B cell (primary cell): ENCODE measurements around the gene MTHFD1L. TPM values are rescaled to one million over a fixed set of nuclear protein-coding genes. Genes with fewer than 3 reads are reported as not detected.

ENCODE experiments used
- ATAC-seq: fragments of 200-7000 bp; cut with Tn5 transposase; one replicate; pipeline ENCODE4 v1.10.0; 2021; ENCODE audit warnings: low read depth, mild to moderate bottlenecking, moderate number of reproducible peaks, moderate library complexity
- CTCF ChIA-PET: fragments of 350-600 bp; sonication (Branson Sonifier 250); formaldehyde crosslinking; loops from one replicate; lab custom pipeline; 2021; ENCODE audit warnings: antibody characterized with exemption, inconsistent platforms; lab: Charles Lee
- POLR2A ChIA-PET: fragments of 350-600 bp; sonication (Branson Sonifier 250); formaldehyde crosslinking; loops from one replicate; lab custom pipeline; 2021; ENCODE audit warnings: antibody characterized with exemption; lab: Charles Lee
- DNase-seq: peaks from one replicate; pipeline ENCODE4 v3.0.0; 2013
- H2AFZ ChIP-seq: 2 replicates; pipeline ENCODE4 v1.6.1; 2012; ENCODE audit warnings: mild to moderate bottlenecking, low read depth, low read length; ENCODE audit not compliant: insufficient read depth, poor library complexity, severe bottlenecking
- H3K27ac ChIP-seq, 2 donors: 1 replicate in 1 of 2; 2 replicates in 1 of 2; pipeline ENCODE4 v1.5.1; 2012 to 2013; ENCODE audit warnings: low read length in 2 of 2, mild to moderate bottlenecking in 2 of 2, moderate library complexity in 1 of 2
- H3K27me3 ChIP-seq, 4 experiments: fragments of 200-600 bp in 1 of 4; sonication (generic) in 1 of 4; replicated peaks in 1 of 4; 1 replicate in 2 of 4; 2 replicates in 2 of 4; pipeline versions ENCODE4 v1.6.1 to v1.7.0; 2013 to 2016; ENCODE audit warnings: low read length in 3 of 4, mild to moderate bottlenecking in 2 of 4, mixed read lengths in 1 of 4, moderate library complexity in 1 of 4; ENCODE audit not compliant: insufficient read depth in 4 of 4, control insufficient read depth in 3 of 4; ENCODE audit errors: control extremely low read depth in 1 of 4
- H3K36me3 ChIP-seq, 2 experiments: replicated peaks in 1 of 2; 1 replicate in 1 of 2; 2 replicates in 1 of 2; pipeline versions ENCODE4 v1.6.1 to v1.7.1; 2013; ENCODE audit warnings: low read length in 1 of 2; ENCODE audit not compliant: insufficient read depth in 2 of 2, control insufficient read depth in 1 of 2; ENCODE audit errors: control extremely low read depth in 1 of 2, extremely low read depth in 1 of 2
- H3K4me1 ChIP-seq, 2 donors: fragments of 200-600 bp in 1 of 2; sonication (generic) in 1 of 2; 1 replicate in 1 of 2; 2 replicates in 1 of 2; pipeline versions ENCODE4 v1.5.1 to v1.6.1; 2013 to 2017; ENCODE audit warnings: low read length in 2 of 2; ENCODE audit not compliant: control insufficient read depth in 2 of 2, insufficient read depth in 2 of 2
- H3K4me2 ChIP-seq: replicated peaks from 2 replicates; pipeline ENCODE3; 2012; ENCODE audit warnings: mild to moderate bottlenecking, low read depth, low read length; ENCODE audit not compliant: poor library complexity, severe bottlenecking
- H3K4me3 ChIP-seq, 5 experiments: fragments of 200-600 bp in 1 of 5; sonication (generic) in 1 of 5; 1 replicate in 3 of 5; 2 replicates in 2 of 5; pipeline versions ENCODE4 v1.5.1 to v1.7.0; 2011 to 2016; ENCODE audit warnings: low read length in 4 of 5, mild to moderate bottlenecking in 4 of 5, low read depth in 2 of 5, control low read depth in 1 of 5, moderate library complexity in 1 of 5; ENCODE audit not compliant: insufficient read depth in 1 of 5; ENCODE audit errors: control extremely low read depth in 1 of 5, extremely low read depth in 1 of 5
- H3K79me2 ChIP-seq: fragments of 200-600 bp; sonication (generic); one replicate; pipeline ENCODE4 v1.6.0; 2016; ENCODE audit warnings: low read length; ENCODE audit not compliant: control insufficient read depth, insufficient read depth
- H3K9ac ChIP-seq: fragments of 200-600 bp; sonication (generic); 2 replicates; pipeline ENCODE4 v1.6.1; 2017; ENCODE audit warnings: mild to moderate bottlenecking, low read length, moderate library complexity
- H3K9me3 ChIP-seq, 3 donors: one replicate each; pipeline versions ENCODE4 v1.6.1 to v1.7.1; 2013; ENCODE audit warnings: low read length in 2 of 3; ENCODE audit not compliant: control insufficient read depth in 2 of 3, insufficient read depth in 1 of 3; ENCODE audit errors: control extremely low read depth in 1 of 3
- H4K20me1 ChIP-seq: 2 replicates; pipeline ENCODE4 v1.6.0; 2012; ENCODE audit warnings: mild to moderate bottlenecking, low read length; ENCODE audit not compliant: insufficient read depth, control insufficient read depth, poor library complexity, severe bottlenecking
- H3K27ac Mint-ChIP-seq: one replicate; pipeline ENCODE4 v1.8.0; 2021; ENCODE audit warnings: mixed read lengths
- H3K27me3 Mint-ChIP-seq: one replicate; pipeline ENCODE4 v1.8.0; 2021; ENCODE audit warnings: mixed read lengths
- H3K4me1 Mint-ChIP-seq: one replicate; pipeline ENCODE4 v1.8.0; 2021; ENCODE audit warnings: mixed read lengths
- H3K4me3 Mint-ChIP-seq: one replicate; pipeline ENCODE4 v1.8.0; 2021; ENCODE audit warnings: mixed read lengths
- H3K9me3 Mint-ChIP-seq: one replicate; pipeline ENCODE4 v1.8.0; 2022; ENCODE audit warnings: mixed read lengths; ENCODE audit not compliant: insufficient read depth
- EZH2 ChIP-seq: IDR thresholded peaks from 2 replicates; pipeline ENCODE4 v1.6.1; 2012; ENCODE audit warnings: borderline replicate concordance, low read depth, mild to moderate bottlenecking, moderate library complexity, low read length; ENCODE audit not compliant: insufficient read depth, poor library complexity, severe bottlenecking
- WGBS: methylation state at CpG from one replicate; pipeline ENCODE4 v1.1.5; 2013; ENCODE audit warnings: missing lambda C conversion rate; ENCODE audit not compliant: insufficient coverage; 5-methylcytosine and 5-hydroxymethylcytosine counted together
- intact Hi-C: fragments of 100-400 bp; cut with micrococcal nuclease; formaldehyde crosslinking; loops from one replicate; pipeline ENCODE4 v1.10.0; 2022
- polyA plus RNA-seq: library from polyadenylated mRNA; depleted of rRNA; stranded (reverse); fragments of >200 nt; gene quantifications from 2 replicates; pipeline ENCODE4 v1.2.3, GENCODE V29; 2012
- total RNA-seq, 2 donors: library from RNA; stranded (reverse); fragments of 120-200 nt in 1 of 2; gene quantifications; 1 replicate in 1 of 2; 2 replicates in 1 of 2; pipeline versions ENCODE4 v1.2.3 to v1.2.4, GENCODE V29; 2013 to 2022
- TF ChIP-seq, protein P1 (sequence below): fragments of 200-600 bp; IDR thresholded peaks from one replicate; pipeline ENCODE4 v1.8.0; 2022; ENCODE audit warnings: antibody characterized with exemption, mild to moderate bottlenecking

Gene MTHFD1L
- total and polyA plus RNA-seq, 2 donors (not counting 1 experiment from before 2014, with no cell fraction given), result 2.9 to 16.1 TPM

DNA sequence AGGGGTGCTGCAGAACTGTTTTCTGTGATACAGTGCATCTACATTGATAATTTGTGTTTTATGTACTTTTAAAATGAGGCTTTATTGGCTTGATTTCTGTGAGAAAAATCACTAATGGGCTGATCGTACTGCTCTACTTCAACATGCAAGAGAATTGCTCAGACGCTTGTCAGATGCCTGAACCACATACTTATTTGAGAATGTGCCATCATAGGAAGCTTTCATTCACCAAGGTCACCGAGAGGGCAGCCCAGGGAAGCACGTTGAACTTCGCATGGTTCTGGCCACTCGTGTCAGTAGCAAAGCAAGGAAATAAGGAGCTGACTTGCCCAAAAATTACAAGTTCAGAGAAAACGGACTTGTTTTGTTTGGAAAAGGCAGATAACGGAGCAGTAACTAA lies 205.8 kb downstream of the MTHFD1L start:
- H3K79me2 ChIP-seq, result no peaks in the 10 kb centered on the region
- H2AFZ ChIP-seq, result no peak overlapping the region
- no peak overlapping the region for H3K27ac ChIP-seq
- H3K4me2 ChIP-seq, result no peak overlapping the region
- H4K20me1 ChIP-seq, result no peaks in the 10 kb centered on the region
- CTCF ChIA-PET, result no interaction called here
- H3K4me1 Mint-ChIP-seq, result peaks cover 10% of the 10 kb centered on the region
- peaks cover 6% of the 10 kb centered on the region for H3K9me3 Mint-ChIP-seq
- intact Hi-C loops, result no loop called here
- no peaks in the 10 kb centered on the region for H3K27me3 Mint-ChIP-seq
- DNase-seq (no peak), ATAC-seq (no peak)
- H3K4me1 ChIP-seq, result peaks cover 0 to 4% of the 10 kb centered on the region in 2 donors
- no peak overlapping the region for H3K4me3 Mint-ChIP-seq
- TF ChIP-seq EZH2, result no peak
- TF ChIP-seq, protein P1, sequence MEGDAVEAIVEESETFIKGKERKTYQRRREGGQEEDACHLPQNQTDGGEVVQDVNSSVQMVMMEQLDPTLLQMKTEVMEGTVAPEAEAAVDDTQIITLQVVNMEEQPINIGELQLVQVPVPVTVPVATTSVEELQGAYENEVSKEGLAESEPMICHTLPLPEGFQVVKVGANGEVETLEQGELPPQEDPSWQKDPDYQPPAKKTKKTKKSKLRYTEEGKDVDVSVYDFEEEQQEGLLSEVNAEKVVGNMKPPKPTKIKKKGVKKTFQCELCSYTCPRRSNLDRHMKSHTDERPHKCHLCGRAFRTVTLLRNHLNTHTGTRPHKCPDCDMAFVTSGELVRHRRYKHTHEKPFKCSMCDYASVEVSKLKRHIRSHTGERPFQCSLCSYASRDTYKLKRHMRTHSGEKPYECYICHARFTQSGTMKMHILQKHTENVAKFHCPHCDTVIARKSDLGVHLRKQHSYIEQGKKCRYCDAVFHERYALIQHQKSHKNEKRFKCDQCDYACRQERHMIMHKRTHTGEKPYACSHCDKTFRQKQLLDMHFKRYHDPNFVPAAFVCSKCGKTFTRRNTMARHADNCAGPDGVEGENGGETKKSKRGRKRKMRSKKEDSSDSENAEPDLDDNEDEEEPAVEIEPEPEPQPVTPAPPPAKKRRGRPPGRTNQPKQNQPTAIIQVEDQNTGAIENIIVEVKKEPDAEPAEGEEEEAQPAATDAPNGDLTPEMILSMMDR, result no peak
- no peak overlapping the region for H3K4me3 ChIP-seq
- peaks cover 0 to 7% (median 0%) of the 10 kb centered on the region in 3 donors for H3K9me3 ChIP-seq
- no peaks in the 10 kb centered on the region for H3K36me3 ChIP-seq
- POLR2A ChIA-PET, result no interaction called here
- no peak overlapping the region for H3K27ac Mint-ChIP-seq
- no peak overlapping the region for H3K9ac ChIP-seq
- 90% methylated on average over 6 of the region's 8 CpGs for WGBS
- H3K27me3 ChIP-seq, result no peaks in the 10 kb centered on the region

DNA sequence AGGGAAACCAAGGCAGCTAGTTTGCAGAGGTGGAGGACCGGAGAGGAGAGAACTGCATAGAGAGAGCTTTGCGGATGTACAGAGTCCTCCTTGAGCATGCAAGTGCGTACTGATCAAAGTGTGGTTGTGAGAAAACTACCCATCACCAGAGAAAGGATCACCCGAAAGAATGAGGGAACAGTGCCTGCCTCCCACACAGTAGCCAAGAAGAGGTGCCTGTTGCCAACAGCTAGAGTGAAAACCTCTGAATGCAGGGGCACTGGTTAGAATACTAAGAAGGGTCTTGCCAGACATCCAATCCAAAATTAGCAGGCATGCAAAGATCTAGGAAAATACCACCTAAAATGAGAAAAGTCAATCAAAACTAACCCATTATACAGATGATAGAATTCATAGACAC lies 207.6 kb downstream of the MTHFD1L start:
- Histone ChIP-seq H2AFZ (no peak overlapping the region), H3K79me2 (no peaks in the 10 kb centered on the region), H3K4me1 (peaks cover 0 to 4% of the 10 kb centered on the region in 2 donors), H3K36me3 (no peaks in the 10 kb centered on the region), H3K9ac (no peak overlapping the region), H3K27ac (no peak overlapping the region), H3K4me2 (no peak overlapping the region), H4K20me1 (no peaks in the 10 kb centered on the region), H3K4me3 (no peak overlapping the region), H3K9me3 (peaks cover 2 to 9% (median 7%) of the 10 kb centered on the region in 3 donors), H3K27me3 (no peaks in the 10 kb centered on the region)
- ATAC-seq (no peak), DNase-seq (no peak)
- H3K4me1 Mint-ChIP-seq, result peaks cover 10% of the 10 kb centered on the region
- POLR2A ChIA-PET, result no interaction called here
- intact Hi-C loops, result no loop called here
- no peak overlapping the region for H3K4me3 Mint-ChIP-seq
- H3K27ac Mint-ChIP-seq, result no peak overlapping the region
- no peaks in the 10 kb centered on the region for H3K27me3 Mint-ChIP-seq
- no peak for TF ChIP-seq EZH2
- TF ChIP-seq, protein P1, result no peak
- peaks cover 6% of the 10 kb centered on the region for H3K9me3 Mint-ChIP-seq
- 100% methylated on average over 1 of the region's 4 CpGs for WGBS
- CTCF ChIA-PET, result no interaction called here
